HG03432 (cell line): ENCODE results near the gene SLC5A4.
"Not testable (repeated sequence)": the region's sequence is repeated elsewhere in the genome, so short reads cannot be mapped to it uniquely, and the experiment has no call there.

Source experiments
- ATAC-seq: cut with Tn5 transposase; IDR thresholded peaks from one replicate; pipeline ENCODE4 v1.9.1; 2021; ENCODE audit warnings: mild to moderate bottlenecking, moderate library complexity; ENCODE audit not compliant: unreplicated experiment

SLC5A4 gene

GRCh38 chr22:32202161-32202538, 53.0 kb downstream of the SLC5A4 start:
- ATAC-seq, result no peak

GRCh38 chr22:32200752-32201151, 54.4 kb downstream of the SLC5A4 start:
- no peak for ATAC-seq

GRCh38 chr22:32199961-32200360, 55.2 kb downstream of the SLC5A4 start:
- ATAC-seq, result no peak

DNA sequence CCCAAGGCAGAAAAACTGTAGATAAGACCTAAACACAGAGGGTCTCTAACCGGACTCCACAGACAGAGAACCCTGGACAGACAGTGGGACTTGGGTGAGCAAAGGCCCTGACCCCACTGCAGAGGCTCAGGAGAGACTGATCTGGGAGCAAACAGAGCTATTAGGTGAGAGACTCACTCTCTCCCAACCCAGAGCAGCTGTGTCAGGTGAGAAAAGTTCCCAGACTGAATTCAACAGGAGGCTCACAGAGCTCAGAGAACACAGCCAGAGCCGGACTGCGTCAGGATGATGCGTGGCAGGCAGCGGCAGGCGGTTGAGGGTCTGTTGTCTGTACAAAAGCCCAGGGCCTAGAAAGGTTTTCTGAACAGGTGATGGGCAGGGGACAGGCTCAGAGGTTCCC, 55.8 kb downstream of the SLC5A4 start:
- no peak for ATAC-seq

DNA sequence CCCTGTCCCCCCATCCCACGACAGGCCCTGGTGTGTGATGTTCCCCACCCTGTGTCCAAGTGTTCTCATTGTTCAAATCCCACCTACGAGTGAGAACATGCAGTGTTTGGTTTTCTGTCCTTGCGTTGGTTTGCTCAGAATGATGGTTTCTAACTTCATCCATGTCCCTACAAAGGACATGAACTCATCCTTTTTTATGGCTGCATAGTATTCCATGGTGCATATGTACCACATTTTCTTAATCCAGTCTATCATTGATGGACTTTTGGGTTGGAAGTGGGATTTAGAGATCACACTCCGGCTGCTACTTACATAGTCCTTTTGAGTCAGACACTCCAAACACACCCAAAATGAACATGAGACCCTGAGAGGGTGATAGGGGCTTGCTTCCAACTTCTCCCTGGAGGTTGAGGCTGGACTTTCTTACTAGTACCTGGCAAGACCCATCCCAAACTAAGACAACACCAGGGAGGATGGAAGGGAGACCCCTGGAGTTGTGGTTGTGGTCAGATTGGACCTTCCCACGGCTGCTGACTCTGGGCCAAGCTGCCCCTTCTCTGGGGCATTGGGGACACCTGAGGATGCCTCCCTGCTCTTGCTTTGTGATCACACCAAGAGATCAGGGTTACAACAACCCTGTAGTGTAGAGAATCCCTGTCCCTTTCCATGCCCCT, 57.5 kb downstream of the SLC5A4 start:
- not testable (repeated sequence) for ATAC-seq

DNA sequence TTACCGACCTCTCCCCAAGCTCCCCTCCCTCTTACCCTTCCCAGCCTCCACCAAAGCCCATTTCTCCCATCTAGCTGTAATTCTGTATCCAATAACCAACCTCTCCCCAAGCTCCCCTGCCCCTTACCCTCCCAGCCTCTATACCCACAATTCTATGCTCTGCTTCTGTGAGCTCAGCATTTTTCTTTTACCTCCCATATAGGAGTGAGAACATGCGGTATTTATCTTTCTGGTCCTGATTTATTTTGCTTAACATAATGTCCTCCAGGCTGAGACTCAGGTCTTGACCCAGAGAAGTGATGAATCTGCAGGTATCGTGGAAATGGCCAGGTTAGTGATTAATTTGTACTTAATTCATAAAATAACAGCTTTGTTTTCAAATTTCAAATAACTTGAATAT, 59.2 kb downstream of the SLC5A4 start:
- not testable (repeated sequence) for ATAC-seq

DNA sequence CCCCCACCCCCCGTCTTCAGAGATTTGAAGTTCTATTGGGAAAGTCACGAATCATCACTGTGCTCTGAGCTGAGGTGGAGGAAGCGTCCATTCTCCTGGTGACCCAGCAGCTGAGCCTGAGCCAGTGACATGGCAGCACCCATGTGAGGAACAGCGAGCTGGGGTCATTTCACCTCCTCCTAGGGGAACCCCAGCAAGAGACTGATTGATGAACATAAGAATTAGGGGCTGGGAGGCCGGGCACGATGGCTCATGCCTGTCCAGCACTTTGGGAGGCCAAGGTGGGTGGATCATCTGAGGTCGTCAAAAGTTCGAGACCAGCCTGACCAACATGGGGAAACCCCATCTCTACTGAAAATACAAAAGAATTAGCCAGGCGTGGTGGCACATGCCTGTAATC, 61.8 kb downstream of the SLC5A4 start:
- ATAC-seq, result not testable (repeated sequence)

GRCh38 chr22:32191021-32191420, 64.1 kb downstream of the SLC5A4 start:
- ATAC-seq, result not testable (repeated sequence)

DNA sequence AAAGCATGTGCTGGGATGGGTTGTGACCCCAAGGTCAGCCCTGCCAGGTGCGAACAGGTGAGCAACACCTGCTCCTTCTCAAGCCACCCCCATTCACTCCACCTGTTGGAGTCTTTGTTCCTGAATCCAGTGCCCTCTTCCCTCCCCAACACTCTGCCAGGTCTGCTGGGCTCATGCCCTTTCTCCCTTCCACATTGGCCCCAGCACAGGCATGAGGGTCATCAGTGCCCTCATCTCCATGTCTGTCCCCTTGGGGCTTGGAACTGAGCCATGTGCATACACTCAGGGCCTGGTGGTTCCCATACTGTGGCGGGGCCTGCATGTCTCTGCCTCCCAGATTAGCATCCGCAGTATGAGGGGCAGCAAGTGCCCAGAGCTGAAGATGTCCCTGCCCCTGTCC, 69.3 kb downstream of the SLC5A4 start:
- ATAC-seq, result no peak

- ATAC-seq, result no peak
Measured at GRCh38 chr22:32183625-32184024, 71.5 kb downstream of the SLC5A4 start.

- ATAC-seq, result no peak
Measured at GRCh38 chr22:32181043-32181442, 74.1 kb downstream of the SLC5A4 start.

DNA sequence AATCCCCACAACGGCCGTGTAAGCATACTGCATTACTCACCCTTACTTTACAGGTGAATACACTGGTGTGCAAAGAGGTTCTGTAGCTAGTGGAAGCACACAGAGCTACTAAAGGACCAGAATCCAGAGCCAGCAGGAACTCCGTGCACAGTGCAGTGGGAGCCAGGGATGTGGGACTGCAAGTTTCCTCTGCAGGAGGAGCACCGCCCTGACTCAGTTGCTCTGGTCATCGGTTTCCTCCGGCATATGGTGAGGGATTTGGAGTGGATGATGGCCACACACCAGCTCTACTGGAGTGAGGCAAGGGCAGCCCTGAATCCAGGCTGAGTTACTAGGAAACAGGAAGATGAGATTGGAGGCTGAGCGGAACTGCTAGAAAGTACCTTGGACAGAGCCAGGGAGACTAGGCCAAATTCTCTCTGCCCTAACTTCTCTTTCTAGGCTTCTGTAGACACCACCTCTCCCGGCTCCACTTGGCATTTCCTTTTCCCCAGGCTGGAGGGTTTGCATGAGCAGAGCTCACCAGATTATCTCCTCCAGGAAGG, 77.9 kb downstream of the SLC5A4 start:
- ATAC-seq, result no peak

GRCh38 chr22:32175683-32176644, 79.2 kb downstream of the SLC5A4 start:
- ATAC-seq, result no peak

- no peak for ATAC-seq
Measured at GRCh38 chr22:32175115-32175514, 80.0 kb downstream of the SLC5A4 start.
